Stimulated activated CD4-positive, alpha-beta T cell treated with anti-CD3 and anti-CD28 coated beads, Interleukin-2, amount 100 ng/mL, for 4 hours (primary cell): ENCODE results near the gene UNKL.
A peak's percentile ranks its signal among the peaks of the same experiment; 100 is the strongest.

Experiments used
- DNase-seq: peaks from one replicate; pipeline ENCODE4 v3.0.0-alpha.2; 2020; ENCODE audit warnings: low read depth

The UNKL gene

GRCh38 chr16:1375741-1376410, 38.6 kb downstream of the UNKL start:
- no peak for DNase-seq

- DNase-seq: no peak
These were observed 39.2 kb downstream of the UNKL start for GRCh38 chr16:1375298-1375640.

- DNase-seq: no peak
These were observed 39.8 kb downstream of the UNKL start for GRCh38 chr16:1374418-1375297.

- DNase-seq: no peak
These were observed 42.1 kb downstream of the UNKL start for GRCh38 chr16:1372292-1372950.

- no peak for DNase-seq
These were observed 43.2 kb downstream of the UNKL start for GRCh38 chr16:1371054-1371978.

- no peak for DNase-seq
These were observed 46.9 kb downstream of the UNKL start for GRCh38 chr16:1367486-1368174.

- DNase-seq: no peak
These were observed 47.7 kb downstream of the UNKL start for GRCh38 chr16:1366712-1367299.

GRCh38 chr16:1366060-1366711, 48.3 kb downstream of the UNKL start:
- no peak for DNase-seq

- no peak for DNase-seq
These were observed 50.0 kb downstream of the UNKL start for GRCh38 chr16:1364510-1364909.

GRCh38 chr16:1363501-1364041, 50.9 kb downstream of the UNKL start:
- DNase-seq: peak; percentile 40

GRCh38 chr16:1362807-1363206, 51.7 kb downstream of the UNKL start:
- DNase-seq: no peak

GRCh38 chr16:1361685-1362360, 52.7 kb downstream of the UNKL start:
- DNase-seq: no peak

GRCh38 chr16:1357906-1358566, 56.5 kb downstream of the UNKL start:
- no peak for DNase-seq

- DNase-seq: no peak
These were observed 58.2 kb downstream of the UNKL start for GRCh38 chr16:1356061-1356900.

GRCh38 chr16:1355591-1355990, 58.9 kb downstream of the UNKL start:
- DNase-seq: no peak

- DNase-seq: no peak
These were observed 59.5 kb downstream of the UNKL start for GRCh38 chr16:1354815-1355540.
